AG10803 (cell line): ENCODE measurements around the gene CDH4.

Experiments used
- DNase-seq: peaks from one replicate; pipeline ENCODE4 v3.0.0; 2010; ENCODE audit warnings: low read depth
- H3K4me3 ChIP-seq: 2 replicates; pipeline ENCODE4 v1.5.1; 2011; ENCODE audit warnings: mild to moderate bottlenecking, low read length, control low read depth
- TF ChIP-seq, protein P1 (sequence below): conservative IDR thresholded peaks from 2 replicates; pipeline ENCODE4 v1.5.1; 2011; ENCODE audit warnings: mild to moderate bottlenecking, low read length, control low read depth, inconsistent platforms

CDH4 gene

GRCh38 chr20:61848851-61849250 lies 596.8 kb downstream of the CDH4 start:
- H3K4me3 ChIP-seq: no peak overlapping the region
- TF ChIP-seq, protein P1, sequence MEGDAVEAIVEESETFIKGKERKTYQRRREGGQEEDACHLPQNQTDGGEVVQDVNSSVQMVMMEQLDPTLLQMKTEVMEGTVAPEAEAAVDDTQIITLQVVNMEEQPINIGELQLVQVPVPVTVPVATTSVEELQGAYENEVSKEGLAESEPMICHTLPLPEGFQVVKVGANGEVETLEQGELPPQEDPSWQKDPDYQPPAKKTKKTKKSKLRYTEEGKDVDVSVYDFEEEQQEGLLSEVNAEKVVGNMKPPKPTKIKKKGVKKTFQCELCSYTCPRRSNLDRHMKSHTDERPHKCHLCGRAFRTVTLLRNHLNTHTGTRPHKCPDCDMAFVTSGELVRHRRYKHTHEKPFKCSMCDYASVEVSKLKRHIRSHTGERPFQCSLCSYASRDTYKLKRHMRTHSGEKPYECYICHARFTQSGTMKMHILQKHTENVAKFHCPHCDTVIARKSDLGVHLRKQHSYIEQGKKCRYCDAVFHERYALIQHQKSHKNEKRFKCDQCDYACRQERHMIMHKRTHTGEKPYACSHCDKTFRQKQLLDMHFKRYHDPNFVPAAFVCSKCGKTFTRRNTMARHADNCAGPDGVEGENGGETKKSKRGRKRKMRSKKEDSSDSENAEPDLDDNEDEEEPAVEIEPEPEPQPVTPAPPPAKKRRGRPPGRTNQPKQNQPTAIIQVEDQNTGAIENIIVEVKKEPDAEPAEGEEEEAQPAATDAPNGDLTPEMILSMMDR: no peak
- DNase-seq: no peak

DNA sequence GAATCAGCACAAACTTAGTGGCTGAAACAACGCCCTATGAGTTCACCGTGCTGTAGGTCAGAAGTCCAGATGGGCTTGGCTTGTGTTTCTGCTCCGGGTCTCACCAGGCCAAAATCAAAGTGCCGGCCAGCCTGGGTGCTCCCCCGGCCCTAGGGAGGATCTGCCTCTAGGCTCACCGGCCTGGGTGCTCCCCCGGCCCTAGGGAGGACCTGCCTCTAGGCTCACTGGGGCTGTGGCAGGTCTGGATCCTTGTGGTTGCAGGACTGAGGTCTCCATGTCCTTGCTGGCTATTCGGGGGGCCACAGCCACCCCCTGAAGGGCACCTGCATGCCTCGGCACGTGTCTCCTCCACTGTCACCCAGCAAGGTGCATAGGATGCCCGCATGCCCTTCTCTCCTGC lies 597.3 kb downstream of the CDH4 start:
- TF ChIP-seq, protein P1: no peak
- no peak for DNase-seq
- no peak overlapping the region for H3K4me3 ChIP-seq

DNA sequence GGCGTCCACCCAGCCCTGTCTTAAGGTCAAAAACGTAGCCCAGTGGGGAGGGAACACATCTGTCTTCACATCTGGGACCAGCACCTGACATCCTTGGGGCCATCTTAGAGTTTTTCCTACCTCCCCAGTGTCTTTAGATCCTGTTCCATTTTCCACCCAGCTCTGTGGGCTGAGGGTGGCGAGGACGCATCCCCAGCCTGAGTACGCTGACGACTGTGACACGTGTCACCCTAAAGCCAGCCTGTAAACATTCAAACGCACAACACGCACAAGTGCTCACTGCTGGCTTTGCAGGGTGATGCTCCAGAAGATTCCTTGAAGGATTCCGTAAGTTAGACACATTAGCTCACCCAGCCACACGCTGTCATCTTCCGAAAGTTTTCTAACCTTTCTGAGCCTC lies 597.8 kb downstream of the CDH4 start:
- TF ChIP-seq, protein P1: no peak
- no peak for DNase-seq
- no peak overlapping the region for H3K4me3 ChIP-seq

DNA sequence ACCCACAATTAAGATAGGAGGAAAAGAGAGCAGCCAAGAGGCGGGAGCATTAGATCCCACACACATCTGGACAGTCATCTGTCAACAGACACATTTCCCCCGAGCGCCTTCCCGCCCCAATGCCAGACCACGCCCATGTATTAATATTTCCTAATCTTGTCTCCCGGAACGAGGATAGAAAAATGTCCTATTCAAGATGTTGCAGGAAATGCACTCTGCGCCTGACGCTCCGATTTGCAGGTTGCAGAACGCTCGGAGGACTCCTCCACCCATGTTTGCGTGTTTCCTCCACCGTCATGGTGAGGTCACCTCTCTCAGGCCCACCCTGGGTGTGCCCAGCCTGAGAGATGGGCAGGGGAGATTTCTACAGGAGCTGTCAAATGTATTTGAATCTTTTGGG lies 598.4 kb downstream of the CDH4 start:
- H3K4me3 ChIP-seq: no peak overlapping the region
- peak; percentile 23 for DNase-seq
- TF ChIP-seq, protein P1: no peak

DNA sequence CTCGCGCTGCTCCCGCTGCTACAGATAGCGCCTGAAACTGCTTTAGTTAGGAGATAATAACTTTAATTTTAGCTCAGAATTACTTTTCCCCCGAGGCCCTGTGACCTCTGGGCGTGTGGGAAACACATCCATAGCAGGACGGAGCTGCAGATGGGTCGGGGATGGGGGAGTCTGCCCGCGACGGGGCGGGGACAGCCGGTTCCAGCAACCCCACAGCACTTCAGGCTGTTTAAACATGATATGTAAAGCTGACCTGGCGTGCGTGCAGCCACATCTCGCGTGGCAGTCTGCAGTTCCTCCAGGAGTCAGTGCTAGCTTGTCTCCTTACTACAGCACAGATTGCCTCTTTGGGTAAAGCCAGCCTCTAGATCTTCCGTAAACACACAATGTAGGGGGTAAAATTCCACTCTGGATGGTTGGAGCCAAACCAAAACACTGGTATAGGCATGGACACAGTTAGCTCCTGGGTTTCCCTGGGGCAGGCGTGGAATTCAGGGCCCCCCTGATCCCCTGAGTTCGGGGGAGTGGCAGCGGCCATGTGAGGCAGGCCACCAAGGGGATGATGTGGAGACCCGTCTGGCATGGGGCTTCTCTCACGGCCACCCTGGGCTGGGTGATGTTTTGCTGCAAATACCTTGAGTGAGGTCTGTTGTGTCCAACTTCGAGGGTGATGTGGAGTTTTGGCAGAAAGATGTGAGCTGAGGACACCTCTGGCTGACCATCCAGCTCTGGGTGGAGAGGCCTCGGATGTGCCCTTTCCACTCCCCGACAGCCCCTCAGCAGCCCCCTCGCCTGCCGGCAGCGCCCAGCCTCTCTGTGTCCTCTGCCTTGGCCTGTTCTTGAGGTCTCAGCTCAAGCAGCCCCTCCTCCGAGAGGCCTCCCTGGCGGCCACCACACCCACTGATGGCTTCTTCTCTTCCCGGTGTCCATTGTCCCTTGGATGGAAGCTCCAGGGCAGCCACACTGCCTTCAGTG lies 599.2 kb downstream of the CDH4 start:
- TF ChIP-seq, protein P1: no peak
- DNase-seq: no peak
- H3K4me3 ChIP-seq: no peak overlapping the region

- TF ChIP-seq, protein P1: no peak
- H3K4me3 ChIP-seq: no peak overlapping the region
- no peak for DNase-seq
Observed at GRCh38 chr20:61852268-61853072, 600.4 kb downstream of the CDH4 start.
